Measurements from ENCODE around the gene SRPK1. TPM values are rescaled to one million over a fixed set of nuclear protein-coding genes. Genes with fewer than 3 reads are reported as not detected.

Gene SRPK1
- total and polyA plus RNA-seq, 10 of the 15 experiments (the other 5 are each of a cell fraction or from before 2014, with no cell fraction given), result 47.4 to 112 (median 85.8) TPM

GRCh38 chr6:35907750-35908149 is 13.1 kb downstream of the SRPK1 start:
- H3K27me3 ChIP-seq (replicated peaks in 1 of 2; ENCODE audit: control insufficient read depth in 2 of 2, insufficient read depth in 2 of 2, low read length in 1 of 2), result no peaks in the 10 kb centered on the region
- no peak overlapping the region for H3K9ac ChIP-seq (ENCODE audit: control insufficient read depth, insufficient read depth, low read length)
- no TSS peak for BruUV-seq (replicated peaks)
- H3K27ac ChIP-seq (ENCODE audit: control insufficient read depth, insufficient read depth), result no peak overlapping the region
- no peak for DNase-seq (ENCODE audit: low read depth, low spot score)
- no peaks in the 10 kb centered on the region for H4K20me1 ChIP-seq (ENCODE audit: control insufficient read depth, insufficient read depth)
- ChIA-PET SMC1A (ENCODE audit: uncharacterized antibody, unreplicated experiment) (interaction anchor here (1.0 kb wide), 1 partner anchor 169 kb away, joined by 3 read pairs; no protein-coding TSS in a partner anchor), RAD21 (ENCODE audit: unreplicated experiment) (interaction anchor here (0.6 kb wide), 1 partner anchor 475 kb away, joined by 6 read pairs; no protein-coding TSS in a partner anchor), POLR2A (interaction anchor here (0.6 kb wide), 1 partner anchor 102 kb away, joined by 4 read pairs; no protein-coding TSS in a partner anchor), CTCF (interaction anchor here (1.5 kb wide), 1 partner anchor 13 kb away, joined by 3 read pairs; the partner anchor contains the start of gene SRPK1)
- WGBS (ENCODE audit: insufficient coverage, insufficient replicate concordance, low lambda C conversion rate, missing lambda C conversion rate), result 56% methylated on average over 6 of the region's 6 CpGs
- H2AFZ ChIP-seq (ENCODE audit: control insufficient read depth, low read depth, low read length), result no peak overlapping the region
- no peak overlapping the region for H3K4me3 ChIP-seq
- TF ChIP-seq IRF5 (IDR thresholded peaks at IDR 0.05; ENCODE audit: borderline replicate concordance), result no peak
- 0 out of 2 replicates have a peak, but pooled peaks have one; percentile 30 for TF ChIP-seq NR2F1 (conservative IDR thresholded peaks at IDR 0.05)
- TF ChIP-seq SPI1 (IDR thresholded peaks at IDR 0.05; ENCODE audit: borderline replicate concordance, insufficient read depth, low read depth, low read length), result 0 out of 2 replicates have a peak, but pooled peaks have one; percentile 32
- no peaks in the 10 kb centered on the region; the same call in 1 of the 2 replicates for H3K4me1 ChIP-seq (ENCODE audit: control insufficient read depth, insufficient read depth, low read length)
- intact Hi-C loops (cut with micrococcal nuclease; ENCODE audit: unreplicated experiment), result no loop called here
- peaks cover 4 to 12% of the 10 kb centered on the region in 2 experiments for H3K36me3 ChIP-seq (ENCODE audit: control insufficient read depth in 2 of 2, insufficient read depth in 2 of 2, low read length in 1 of 2)
- no peak for FAIRE-seq
- in situ Hi-C loops (cut with MboI), result no loop called here
- H3K79me2 ChIP-seq (ENCODE audit: control insufficient read depth, insufficient read depth, low read length), result peaks cover 40% of the 10 kb centered on the region
- no peak overlapping the region for H3K4me2 ChIP-seq (ENCODE audit: control insufficient read depth, insufficient read depth)
- no peak for ATAC-seq
- peaks cover 20% of the 10 kb centered on the region for H3K9me3 ChIP-seq (replicated peaks; ENCODE audit: control insufficient read depth, insufficient read depth, low read length)

GRCh38 chr6:35906499-35906846 is 14.4 kb downstream of the SRPK1 start:
- Histone ChIP-seq H3K4me1 (ENCODE audit: control insufficient read depth, insufficient read depth, low read length) (no peaks in the 10 kb centered on the region; the same call in 1 of the 2 replicates), H3K4me2 (ENCODE audit: control insufficient read depth, insufficient read depth) (no peak overlapping the region), H3K79me2 (ENCODE audit: control insufficient read depth, insufficient read depth, low read length) (peaks cover 42% of the 10 kb centered on the region), H3K4me3 (no peak overlapping the region), H3K27me3 (replicated peaks in 1 of 2; ENCODE audit: control insufficient read depth in 2 of 2, insufficient read depth in 2 of 2, low read length in 1 of 2) (no peaks in the 10 kb centered on the region), H3K27ac (ENCODE audit: control insufficient read depth, insufficient read depth) (no peak overlapping the region), H3K36me3 (ENCODE audit: control insufficient read depth in 2 of 2, insufficient read depth in 2 of 2, low read length in 1 of 2) (peaks cover 2 to 12% of the 10 kb centered on the region in 2 experiments), H2AFZ (ENCODE audit: control insufficient read depth, low read depth, low read length) (no peak overlapping the region), H3K9me3 (replicated peaks; ENCODE audit: control insufficient read depth, insufficient read depth, low read length) (peaks cover 20% of the 10 kb centered on the region), H4K20me1 (ENCODE audit: control insufficient read depth, insufficient read depth) (no peaks in the 10 kb centered on the region), H3K9ac (ENCODE audit: control insufficient read depth, insufficient read depth, low read length) (no peak overlapping the region)
- FAIRE-seq, result no peak
- ChIA-PET SMC1A (ENCODE audit: uncharacterized antibody, unreplicated experiment) (no interaction called here), CTCF (no interaction called here), RAD21 (ENCODE audit: unreplicated experiment) (interaction anchor here (0.6 kb wide), 1 partner anchor 287 kb away, joined by 3 read pairs; no protein-coding TSS in a partner anchor), POLR2A (no interaction called here)
- no peak for TF ChIP-seq HSF1 (IDR thresholded peaks at IDR 0.05; ENCODE audit: low read depth, low read length)
- TF ChIP-seq JUNB (IDR thresholded peaks at IDR 0.05), result no peak
- TF ChIP-seq ATF3 (IDR thresholded peaks at IDR 0.05; ENCODE audit: borderline replicate concordance, extremely low read depth, low read depth, low read length), result no peak
- no peak for TF ChIP-seq RFX5 (IDR thresholded peaks at IDR 0.05; ENCODE audit: low read depth, low read length)
- no peak for TF ChIP-seq CEBPB (IDR thresholded peaks at IDR 0.05; ENCODE audit: borderline replicate concordance in 1 of 2, low read depth in 2 of 2, low read length in 2 of 2)
- no peak for TF ChIP-seq MTA2 (IDR thresholded peaks at IDR 0.05; ENCODE audit: low read depth)
- no peak for TF ChIP-seq E2F4 (IDR thresholded peaks at IDR 0.05; ENCODE audit: low read depth, low read length)
- no peak for TF ChIP-seq CREB1 (IDR thresholded peaks at IDR 0.05; ENCODE audit: low read depth)
- no peak for ATAC-seq
- 95% methylated on average over 2 of the region's 2 CpGs for WGBS (ENCODE audit: insufficient coverage, insufficient replicate concordance, low lambda C conversion rate, missing lambda C conversion rate)
- intact Hi-C loops (cut with micrococcal nuclease; ENCODE audit: unreplicated experiment), result no loop called here
- DNase-seq (ENCODE audit: low read depth, low spot score), result no peak
- in situ Hi-C loops (cut with MboI), result no loop called here
- no TSS peak for BruUV-seq (replicated peaks)
